Lung (tissue), 12 donors: ENCODE data around the gene CSMD2. TPM values are rescaled to one million over a fixed set of nuclear protein-coding genes. Genes with fewer than 3 reads are reported as not detected.

Experiments
- ATAC-seq: fragments of 200-7000 bp; cut with Tn5 transposase; one replicate; pipeline ENCODE4 v1.9.1; 2020; ENCODE audit warnings: moderate number of reproducible peaks; ENCODE audit not compliant: insufficient read depth, low FRiP score
- DNase-seq, 3 donors: peaks; one replicate each; pipeline ENCODE4 v3.0.0-alpha.2; 2013 to 2017
- H3K27ac ChIP-seq, 2 donors: one replicate each; pipeline ENCODE4 v1.5.1; 2013; ENCODE audit warnings: mild to moderate bottlenecking in 2 of 2, moderate library complexity in 2 of 2, control low read depth in 1 of 2, inconsistent platforms in 1 of 2, low read depth in 1 of 2, low read length in 1 of 2
- H3K27me3 ChIP-seq, 3 donors: one replicate each; pipeline ENCODE4 v1.5.1; 2013; ENCODE audit warnings: low read length in 2 of 3; ENCODE audit not compliant: control insufficient read depth in 3 of 3, insufficient read depth in 3 of 3
- H3K36me3 ChIP-seq, 4 donors: one replicate each; pipeline ENCODE4 v1.5.1; 2013; ENCODE audit warnings: low read length in 4 of 4, mild to moderate bottlenecking in 1 of 4, moderate library complexity in 1 of 4; ENCODE audit not compliant: control insufficient read depth in 4 of 4, insufficient read depth in 4 of 4
- H3K4me1 ChIP-seq, 5 donors: one replicate each; pipeline ENCODE4 v1.5.1; 2013; ENCODE audit warnings: low read length in 5 of 5, mild to moderate bottlenecking in 2 of 5, moderate library complexity in 1 of 5; ENCODE audit not compliant: control insufficient read depth in 5 of 5, insufficient read depth in 5 of 5
- H3K4me3 ChIP-seq: one replicate; pipeline ENCODE4 v1.5.1; 2013; ENCODE audit warnings: mild to moderate bottlenecking, control low read depth, moderate library complexity
- H3K9ac ChIP-seq, 2 donors: one replicate each; pipeline ENCODE4 v1.5.1; 2013; ENCODE audit warnings: low read length in 2 of 2, control low read depth in 1 of 2; ENCODE audit not compliant: insufficient read depth in 1 of 2
- H3K9me3 ChIP-seq, 4 donors: one replicate each; pipeline ENCODE4 v1.5.1; 2013; ENCODE audit warnings: low read length in 3 of 4, mild to moderate bottlenecking in 1 of 4, moderate library complexity in 1 of 4; ENCODE audit not compliant: control insufficient read depth in 4 of 4, insufficient read depth in 3 of 4
- CTCF ChIP-seq: IDR thresholded peaks from 2 replicates; pipeline ENCODE4 v1.5.1; 2012; ENCODE audit warnings: mild to moderate bottlenecking; ENCODE audit errors: control extremely low read depth, extremely low read depth
- WGBS, 2 donors: extraction: QIAGEN DNeasy Blood & Tissue Kit; methylation state at CpG; one replicate each; pipeline ENCODE4 v1.1.7; 2013; 5-methylcytosine and 5-hydroxymethylcytosine counted together
- polyA plus RNA-seq, 2 donors: library from polyadenylated mRNA; stranded (reverse); fragments of 200-250 nt; gene quantifications; one replicate each; pipeline ENCODE4 v1.2.1, GENCODE V29; 2013
- total RNA-seq, 2 donors: library from RNA; depleted of rRNA in 1 of 2; stranded (reverse); fragments of >200 nt in 1 of 2; gene quantifications; one replicate each; pipeline ENCODE4 v1.2.1, GENCODE V29; 2014 to 2021
- donor health status: control.
- donor health status: control.
- donor health status: Bipolar disorder and iron deficiency.
- donor health status: healthy.
- donor health status: DM: yes; HTN: yes; CAD: no.

The CSMD2 gene
- total and polyA plus RNA-seq, 4 donors, result 0.11 to 1.2 (median 0.39) TPM

- no peaks in the 10 kb centered on the region for H3K4me1 ChIP-seq
- peaks cover 0 to 2% (median 0%) of the 10 kb centered on the region in 3 donors for H3K27me3 ChIP-seq
- 71 to 77% methylated on average over 17 of the region's 17 CpGs for WGBS, 2 donors
- H3K4me3 ChIP-seq, result no peak overlapping the region
- DNase-seq (no peak), ATAC-seq (no peak)
- H3K36me3 ChIP-seq, result no peaks in the 10 kb centered on the region
- H3K9ac ChIP-seq, result no peak overlapping the region
- TF ChIP-seq CTCF, result no peak
- peaks cover 0 to 4% (median 0%) of the 10 kb centered on the region in 4 donors for H3K9me3 ChIP-seq
- H3K27ac ChIP-seq, result no peak overlapping the region
Measured at GRCh38 chr1:33971018-33971710, 193.9 kb downstream of the CSMD2 start.

- H3K4me1 ChIP-seq, result no peaks in the 10 kb centered on the region
- H3K27me3 ChIP-seq, result peaks cover 0 to 2% (median 0%) of the 10 kb centered on the region in 3 donors
- WGBS, 2 donors, result 75 to 79% methylated on average over 5 of the region's 5 CpGs
- H3K9me3 ChIP-seq, result peaks cover 0 to 4% (median 0%) of the 10 kb centered on the region in 4 donors
- H3K9ac ChIP-seq, result no peak overlapping the region
- ATAC-seq, result no peak
- H3K4me3 ChIP-seq, result no peak overlapping the region
- no peak for DNase-seq
- TF ChIP-seq CTCF, result no peak
- no peak overlapping the region for H3K27ac ChIP-seq
- no peaks in the 10 kb centered on the region for H3K36me3 ChIP-seq
Measured at GRCh38 chr1:33970148-33970825, 194.7 kb downstream of the CSMD2 start.

GRCh38 chr1:33966346-33967141, 198.5 kb downstream of the CSMD2 start:
- Histone ChIP-seq H3K4me1 (no peaks in the 10 kb centered on the region), H3K36me3 (no peaks in the 10 kb centered on the region), H3K9ac (no peak overlapping the region), H3K4me3 (no peak overlapping the region), H3K27me3 (peaks cover 0 to under 1% (median 0%) of the 10 kb centered on the region in 3 donors), H3K9me3 (no peaks in the 10 kb centered on the region), H3K27ac (no peak overlapping the region)
- TF ChIP-seq CTCF, result no peak
- peak in 1 of 3 donors; percentile 4 for DNase-seq
- no peak for ATAC-seq
- WGBS, 2 donors, result 61 to 64% methylated on average over 12 of the region's 12 CpGs
